ENCODE measurements around the gene SYNDIG1.

SYNDIG1 gene

GRCh38 chr20:24664266-24664986 is 195.0 kb downstream of the SYNDIG1 start:
- no peak for DNase-seq

GRCh38 chr20:24665196-24665595 is 195.8 kb downstream of the SYNDIG1 start:
- DNase-seq = no peak

- DNase-seq = no peak
Observed at GRCh38 chr20:24665741-24666191, 196.3 kb downstream of the SYNDIG1 start.

- DNase-seq = no peak
Observed at GRCh38 chr20:24667689-24668383, 198.4 kb downstream of the SYNDIG1 start.

- no peak for DNase-seq
Observed at GRCh38 chr20:24668384-24668702, 198.9 kb downstream of the SYNDIG1 start.

- no peak for DNase-seq
Observed at GRCh38 chr20:24668791-24669190, 199.4 kb downstream of the SYNDIG1 start.

- DNase-seq = no peak
Observed at GRCh38 chr20:24669701-24670100, 200.3 kb downstream of the SYNDIG1 start.

- no peak for DNase-seq
Observed at GRCh38 chr20:24670341-24670872, 201.0 kb downstream of the SYNDIG1 start.

- DNase-seq = no peak
Observed at GRCh38 chr20:24670981-24671380, 201.6 kb downstream of the SYNDIG1 start.

- no peak for DNase-seq
Observed at GRCh38 chr20:24672181-24672880, 202.9 kb downstream of the SYNDIG1 start.

- DNase-seq = no peak
Observed at GRCh38 chr20:24672886-24673677, 203.7 kb downstream of the SYNDIG1 start.

- DNase-seq = no peak
Observed at GRCh38 chr20:24673678-24674570, 204.5 kb downstream of the SYNDIG1 start.

GRCh38 chr20:24674921-24675605 is 205.6 kb downstream of the SYNDIG1 start:
- DNase-seq = no peak

- no peak for DNase-seq
Observed at GRCh38 chr20:24675651-24676352, 206.4 kb downstream of the SYNDIG1 start.

- DNase-seq = no peak
Observed at GRCh38 chr20:24676353-24676977, 207.0 kb downstream of the SYNDIG1 start.

GRCh38 chr20:24676978-24677370 is 207.5 kb downstream of the SYNDIG1 start:
- DNase-seq = no peak

- no peak for DNase-seq
Observed at GRCh38 chr20:24677626-24678315, 208.3 kb downstream of the SYNDIG1 start.

- DNase-seq = peak; percentile 19
Observed at GRCh38 chr20:24678351-24679106, 209.1 kb downstream of the SYNDIG1 start.
